ENCODE data around the gene HSP90AA1.
A peak's percentile ranks its signal among the peaks of the same experiment; 100 is the strongest.

The HSP90AA1 gene

GRCh38 chr14:102090713-102091112 lies 3.9 kb upstream of the HSP90AA1 start:
- no peak for TF ChIP-seq TAF1 (IDR thresholded peaks at IDR 0.05; ENCODE audit: low read depth)
- TF ChIP-seq EP300 (IDR thresholded peaks at IDR 0.05; ENCODE audit: borderline replicate concordance), result no peak
- TF ChIP-seq EGR1 (IDR thresholded peaks at IDR 0.05), result no peak
- no peak for TF ChIP-seq FOXM1 (IDR thresholded peaks at IDR 0.05; ENCODE audit: borderline replicate concordance, low read depth)
- TF ChIP-seq MAX (IDR thresholded peaks at IDR 0.05), result no peak
- no peak for TF ChIP-seq YY1 (IDR thresholded peaks at IDR 0.05; ENCODE audit: low read depth)
- no peak for TF ChIP-seq CREB1 (IDR thresholded peaks at IDR 0.05; ENCODE audit: low read depth)
- no peak for TF ChIP-seq TEAD4 (IDR thresholded peaks at IDR 0.05)

GRCh38 chr14:102089621-102090343 lies 2.9 kb upstream of the HSP90AA1 start:
- TF ChIP-seq REST (IDR thresholded peaks at IDR 0.05; ENCODE audit: low read depth) (no peak), CEBPB (IDR thresholded peaks at IDR 0.05) (no peak), EGR1 (IDR thresholded peaks at IDR 0.05) (no peak), USF1 (IDR thresholded peaks at IDR 0.05) (no peak), MAX (IDR thresholded peaks at IDR 0.05) (no peak), TCF12 (IDR thresholded peaks at IDR 0.05; ENCODE audit: low read depth) (no peak), ZBTB7A (IDR thresholded peaks at IDR 0.05; ENCODE audit: low read depth) (no peak), YY1 (IDR thresholded peaks at IDR 0.05; ENCODE audit: low read depth) (no peak), EP300 (IDR thresholded peaks at IDR 0.05; ENCODE audit: borderline replicate concordance) (no peak), RAD21 (IDR thresholded peaks at IDR 0.05; ENCODE audit: low read depth) (no peak), CREB1 (IDR thresholded peaks at IDR 0.05; ENCODE audit: low read depth) (no peak), TEAD4 (IDR thresholded peaks at IDR 0.05) (no peak), NFIC (IDR thresholded peaks at IDR 0.05) (no peak), TAF1 (IDR thresholded peaks at IDR 0.05; ENCODE audit: low read depth) (no peak)

- no peak for TF ChIP-seq TEAD4 (IDR thresholded peaks at IDR 0.05)
- no peak for TF ChIP-seq CEBPB (IDR thresholded peaks at IDR 0.05)
- TF ChIP-seq FOXM1 (IDR thresholded peaks at IDR 0.05; ENCODE audit: borderline replicate concordance, low read depth), result no peak
- no peak for TF ChIP-seq YY1 (IDR thresholded peaks at IDR 0.05; ENCODE audit: low read depth)
- no peak for TF ChIP-seq EP300 (IDR thresholded peaks at IDR 0.05; ENCODE audit: borderline replicate concordance)
- no peak for TF ChIP-seq TAF1 (IDR thresholded peaks at IDR 0.05; ENCODE audit: low read depth)
- no peak for TF ChIP-seq ZBTB7A (IDR thresholded peaks at IDR 0.05; ENCODE audit: low read depth)
- TF ChIP-seq EGR1 (IDR thresholded peaks at IDR 0.05), result no peak
- TF ChIP-seq TCF12 (IDR thresholded peaks at IDR 0.05; ENCODE audit: low read depth), result no peak
- no peak for TF ChIP-seq MAX (IDR thresholded peaks at IDR 0.05)
- TF ChIP-seq CREB1 (IDR thresholded peaks at IDR 0.05; ENCODE audit: low read depth), result no peak
- TF ChIP-seq USF1 (IDR thresholded peaks at IDR 0.05), result no peak
- TF ChIP-seq NFIC (IDR thresholded peaks at IDR 0.05), result no peak
- TF ChIP-seq RAD21 (IDR thresholded peaks at IDR 0.05; ENCODE audit: low read depth), result no peak
- no peak for TF ChIP-seq REST (IDR thresholded peaks at IDR 0.05; ENCODE audit: low read depth)
Measured at GRCh38 chr14:102088012-102088792, 1.4 kb upstream of the HSP90AA1 start.

- TF ChIP-seq TEAD4 (IDR thresholded peaks at IDR 0.05), result no peak
- peak; percentile 20; the same call in 1 of the 2 replicates for TF ChIP-seq MAX (IDR thresholded peaks at IDR 0.05)
- no peak for TF ChIP-seq CREB1 (IDR thresholded peaks at IDR 0.05; ENCODE audit: low read depth)
- TF ChIP-seq RAD21 (IDR thresholded peaks at IDR 0.05; ENCODE audit: low read depth), result no peak
- TF ChIP-seq REST (IDR thresholded peaks at IDR 0.05; ENCODE audit: low read depth), result no peak
- no peak for TF ChIP-seq TCF12 (IDR thresholded peaks at IDR 0.05; ENCODE audit: low read depth)
Measured at GRCh38 chr14:102087762-102088011, 843 bp upstream of the HSP90AA1 start.
